GM19468 (cell line): ENCODE data around the gene MPDU1.
"Not testable (repeated sequence)": the region's sequence is repeated elsewhere in the genome, so short reads cannot be mapped to it uniquely, and the experiment has no call there.

ENCODE experiments used
- ATAC-seq: cut with Tn5 transposase; IDR thresholded peaks from one replicate; pipeline ENCODE4 v1.9.1; 2021; ENCODE audit warnings: mild to moderate bottlenecking, moderate library complexity, moderate number of reproducible peaks; ENCODE audit not compliant: unreplicated experiment; ENCODE audit errors: extremely low read depth

Gene MPDU1

DNA sequence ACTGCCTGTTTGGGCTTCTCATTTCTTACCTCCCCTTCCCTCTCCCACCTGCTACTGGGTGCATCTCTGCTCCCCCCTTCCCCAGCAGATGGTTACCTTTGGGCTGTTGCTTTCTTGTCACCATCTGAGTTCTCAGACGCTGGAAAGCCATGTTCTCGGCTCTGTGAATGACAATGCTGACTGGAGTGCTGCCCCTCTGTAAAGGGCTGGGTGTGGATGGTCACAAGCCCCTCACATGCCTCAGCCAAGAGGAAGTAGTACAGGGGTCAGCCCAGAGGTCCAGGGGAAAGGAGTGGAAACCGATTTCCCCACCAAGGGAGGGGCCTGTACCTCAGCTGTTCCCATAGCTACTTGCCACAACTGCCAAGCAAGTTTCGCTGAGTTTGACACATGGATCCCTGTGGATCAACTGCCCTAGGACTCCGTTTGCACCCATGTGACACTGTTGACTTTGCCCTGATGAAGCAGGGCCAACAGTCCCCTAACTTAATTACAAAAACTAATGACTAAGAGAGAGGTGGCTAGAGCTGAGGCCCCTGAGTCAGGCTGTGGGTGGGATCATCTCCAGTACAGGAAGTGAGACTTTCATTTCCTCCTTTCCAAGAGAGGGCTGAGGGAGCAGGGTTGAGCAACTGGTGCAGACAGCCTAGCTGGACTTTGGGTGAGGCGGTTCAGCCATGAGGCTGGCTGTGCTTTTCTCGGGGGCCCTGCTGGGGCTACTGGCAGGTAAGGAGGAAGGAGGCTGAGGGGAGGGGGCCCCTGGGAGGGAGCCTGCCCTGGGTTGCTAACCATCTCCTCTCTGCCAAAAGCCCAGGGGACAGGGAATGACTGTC lies 4.4 kb upstream of the MPDU1 start, which contains the start of gene CD68:
Gene CD68 (plus strand): TSS at position 638 of the 833 bp plus-strand sequence. CDS start 40 bp downstream, at position 678.
- peak; percentile 42 for ATAC-seq

DNA sequence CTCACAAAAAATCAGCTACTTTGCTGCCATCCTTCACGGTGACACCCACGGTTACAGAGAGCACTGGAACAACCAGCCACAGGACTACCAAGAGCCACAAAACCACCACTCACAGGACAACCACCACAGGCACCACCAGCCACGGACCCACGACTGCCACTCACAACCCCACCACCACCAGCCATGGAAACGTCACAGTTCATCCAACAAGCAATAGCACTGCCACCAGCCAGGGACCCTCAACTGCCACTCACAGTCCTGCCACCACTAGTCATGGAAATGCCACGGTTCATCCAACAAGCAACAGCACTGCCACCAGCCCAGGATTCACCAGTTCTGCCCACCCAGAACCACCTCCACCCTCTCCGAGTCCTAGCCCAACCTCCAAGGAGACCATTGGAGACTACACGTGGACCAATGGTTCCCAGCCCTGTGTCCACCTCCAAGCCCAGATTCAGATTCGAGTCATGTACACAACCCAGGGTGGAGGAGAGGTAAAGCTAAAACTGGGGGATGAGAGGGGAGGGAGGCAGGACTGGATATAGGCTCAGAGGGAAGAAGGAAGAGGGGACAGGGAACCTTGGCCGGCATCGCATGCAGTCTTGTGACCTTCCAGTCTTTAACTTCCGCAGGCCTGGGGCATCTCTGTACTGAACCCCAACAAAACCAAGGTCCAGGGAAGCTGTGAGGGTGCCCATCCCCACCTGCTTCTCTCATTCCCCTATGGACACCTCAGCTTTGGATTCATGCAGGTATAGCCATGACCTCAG lies 3.6 kb upstream of the MPDU1 start:
- no peak for ATAC-seq

DNA sequence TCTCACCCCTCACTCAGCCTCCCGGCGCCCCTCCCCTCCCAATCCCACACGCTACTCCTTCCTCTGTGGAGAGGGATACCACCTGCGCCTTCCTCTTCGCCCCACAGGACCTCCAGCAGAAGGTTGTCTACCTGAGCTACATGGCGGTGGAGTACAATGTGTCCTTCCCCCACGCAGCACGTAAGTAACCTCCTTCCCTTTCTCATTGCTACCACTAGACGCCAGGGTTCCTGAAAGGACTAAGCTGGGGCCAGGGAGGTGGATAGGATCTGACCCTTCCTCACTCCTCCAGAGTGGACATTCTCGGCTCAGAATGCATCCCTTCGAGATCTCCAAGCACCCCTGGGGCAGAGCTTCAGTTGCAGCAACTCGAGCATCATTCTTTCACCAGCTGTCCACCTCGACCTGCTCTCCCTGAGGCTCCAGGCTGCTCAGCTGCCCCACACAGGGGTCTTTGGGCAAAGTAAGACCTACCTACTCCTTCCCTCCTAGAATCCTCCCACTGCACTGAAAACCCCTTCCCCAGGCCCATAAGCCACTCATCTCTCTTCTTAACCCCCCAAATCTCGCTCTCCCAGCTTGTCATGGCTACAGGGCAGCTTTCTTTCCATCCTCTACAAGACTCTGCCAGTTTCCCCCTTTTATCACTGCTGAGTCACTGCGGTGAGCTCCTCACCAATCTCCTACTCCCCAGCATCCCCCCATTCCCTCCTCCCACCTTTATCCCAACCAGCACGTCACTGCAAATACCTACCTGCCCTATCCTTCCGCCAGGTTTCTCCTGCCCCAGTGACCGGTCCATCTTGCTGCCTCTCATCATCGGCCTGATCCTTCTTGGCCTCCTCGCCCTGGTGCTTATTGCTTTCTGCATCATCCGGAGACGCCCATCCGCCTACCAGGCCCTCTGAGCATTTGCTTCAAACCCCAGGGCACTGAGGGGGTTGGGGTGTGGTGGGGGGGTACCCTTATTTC lies 2.8 kb upstream of the MPDU1 start:
- ATAC-seq: no peak

DNA sequence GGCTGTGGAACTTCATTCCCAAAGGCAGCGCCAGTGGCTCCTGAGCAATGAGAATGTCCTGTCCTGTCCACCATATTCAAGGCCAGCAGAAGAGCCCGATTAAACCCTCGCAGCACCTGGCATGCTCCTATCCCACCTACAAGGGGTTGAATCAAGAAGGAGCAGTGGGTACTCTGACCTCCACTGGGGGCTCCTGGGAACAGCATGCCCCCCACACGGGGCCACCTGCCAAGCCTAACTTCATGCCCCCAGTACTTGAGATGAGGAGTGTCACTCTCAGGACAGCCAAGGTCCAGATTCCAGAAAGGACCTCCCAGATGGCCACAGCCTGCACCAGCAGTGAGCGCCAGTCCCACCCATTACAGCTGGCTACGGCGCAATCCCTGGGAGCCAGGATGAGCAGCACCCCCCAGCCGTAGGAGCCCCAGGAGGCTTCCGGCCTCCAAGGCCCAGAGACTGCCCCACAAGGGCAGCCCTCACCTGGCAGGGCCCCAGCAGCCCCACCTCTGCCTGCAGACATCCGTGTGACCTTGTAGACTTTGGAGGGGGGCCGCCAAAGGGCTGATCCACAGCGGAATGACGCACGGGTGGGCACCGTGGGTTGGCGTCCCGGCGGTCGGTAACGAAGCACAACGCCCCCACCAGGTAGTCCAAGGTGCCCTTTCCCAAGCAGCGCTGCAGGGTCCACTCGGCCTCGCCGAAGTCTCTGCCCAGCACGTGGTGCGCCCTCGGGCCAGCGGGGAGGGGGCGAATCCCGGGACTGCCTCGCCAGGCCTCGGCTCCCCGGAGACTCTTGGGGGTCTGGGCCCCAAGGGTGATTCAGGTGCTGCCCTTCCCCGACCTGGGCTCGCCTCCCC lies 1.0 kb upstream of the MPDU1 start:
- ATAC-seq: no peak

DNA sequence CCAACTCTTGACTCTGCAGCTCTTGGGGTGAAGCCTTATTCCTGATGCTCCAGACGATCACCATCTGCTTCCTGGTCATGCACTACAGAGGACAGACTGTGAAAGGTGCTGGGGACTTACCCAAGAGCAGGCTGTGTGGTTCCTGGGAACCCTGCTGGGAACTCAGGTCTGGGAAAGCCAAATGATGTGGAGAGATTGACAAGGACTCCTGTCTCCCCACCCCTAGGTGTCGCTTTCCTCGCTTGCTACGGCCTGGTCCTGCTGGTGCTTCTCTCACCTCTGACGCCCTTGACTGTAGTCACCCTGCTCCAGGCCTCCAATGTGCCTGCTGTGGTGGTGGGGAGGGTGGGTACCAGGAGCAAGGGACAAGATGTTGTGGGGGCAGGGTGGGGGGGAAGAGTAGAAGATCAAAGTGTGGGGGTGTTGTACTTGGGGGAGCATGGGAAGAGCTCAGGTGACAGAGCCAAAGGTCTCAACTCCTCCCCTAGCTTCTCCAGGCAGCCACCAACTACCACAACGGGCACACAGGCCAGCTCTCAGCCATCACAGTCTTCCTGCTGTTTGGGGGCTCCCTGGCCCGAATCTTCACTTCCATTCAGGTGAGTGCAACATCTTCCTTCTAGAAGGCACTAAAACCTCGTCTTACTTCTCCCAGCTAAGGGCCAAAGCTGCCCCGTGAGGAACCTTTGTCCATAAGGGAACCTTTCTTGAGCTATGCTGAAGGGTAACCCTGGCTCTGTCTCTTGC lies 3.2 kb downstream of the MPDU1 start:
- ATAC-seq: no peak

DNA sequence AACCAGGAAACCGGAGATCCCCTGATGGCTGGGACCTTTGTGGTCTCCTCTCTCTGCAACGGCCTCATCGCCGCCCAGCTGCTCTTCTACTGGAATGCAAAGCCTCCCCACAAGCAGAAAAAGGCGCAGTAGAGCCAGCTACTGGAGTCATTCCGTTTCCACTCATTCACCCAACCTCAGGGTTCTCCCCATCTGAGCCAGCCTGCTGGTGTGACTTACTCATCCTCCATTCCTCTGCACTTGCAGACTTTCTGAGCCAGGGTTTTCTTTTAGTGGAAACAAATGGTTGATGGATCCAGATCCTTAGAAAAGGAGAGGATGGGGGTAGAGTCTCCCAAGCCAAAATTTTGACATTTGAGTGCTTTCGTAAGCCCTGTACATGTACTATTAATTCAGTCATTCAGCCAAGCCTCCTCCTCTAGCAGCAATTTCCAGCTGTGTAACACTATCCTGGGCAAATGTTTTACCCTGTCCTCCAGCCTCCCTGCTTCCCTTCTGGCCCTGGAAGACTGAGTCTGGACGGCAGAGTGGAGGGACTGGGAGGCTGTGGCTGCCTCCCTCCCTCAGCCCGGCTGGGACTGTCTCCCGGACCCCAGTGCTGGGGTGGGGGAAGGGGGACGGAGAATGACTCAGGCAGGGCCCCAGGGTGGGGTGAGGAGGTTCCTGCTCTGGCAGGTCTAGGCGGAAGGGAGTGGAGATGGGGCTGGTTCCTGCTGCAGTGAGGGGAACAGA lies 3.9 kb downstream of the MPDU1 start:
- ATAC-seq: no peak

DNA sequence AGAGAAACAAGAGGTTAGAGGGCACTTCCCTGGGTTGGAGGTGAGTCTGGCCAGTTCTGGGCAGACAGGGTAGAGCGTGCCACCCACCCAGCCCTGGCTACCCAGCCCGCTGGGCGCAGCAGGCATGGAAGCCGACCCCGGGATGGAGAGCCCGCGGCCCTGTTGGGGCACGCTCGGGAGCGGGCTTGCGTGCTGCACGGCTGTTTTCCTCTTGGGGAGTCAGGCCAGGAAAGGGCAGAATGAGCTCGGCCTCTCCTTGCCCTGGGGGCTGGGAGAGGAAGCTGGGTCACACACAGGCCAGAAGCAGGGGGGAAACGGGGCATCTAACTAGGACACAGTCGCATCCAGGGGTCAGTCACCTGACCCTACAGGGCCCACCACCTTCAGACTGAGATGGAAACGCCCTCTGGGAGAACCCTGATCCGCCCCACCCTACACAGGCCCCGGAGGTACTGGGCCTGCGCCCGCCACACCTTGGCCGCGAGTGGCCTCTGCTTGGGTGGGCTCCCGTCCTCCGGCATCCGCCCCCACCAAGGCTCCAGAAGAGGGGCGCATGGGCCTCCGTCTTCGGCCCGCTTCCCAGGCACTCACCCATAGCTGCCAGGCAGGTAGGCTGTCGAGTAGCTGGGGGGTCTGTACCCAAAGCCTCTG lies 5.0 kb downstream of the MPDU1 start:
- no peak for ATAC-seq

DNA sequence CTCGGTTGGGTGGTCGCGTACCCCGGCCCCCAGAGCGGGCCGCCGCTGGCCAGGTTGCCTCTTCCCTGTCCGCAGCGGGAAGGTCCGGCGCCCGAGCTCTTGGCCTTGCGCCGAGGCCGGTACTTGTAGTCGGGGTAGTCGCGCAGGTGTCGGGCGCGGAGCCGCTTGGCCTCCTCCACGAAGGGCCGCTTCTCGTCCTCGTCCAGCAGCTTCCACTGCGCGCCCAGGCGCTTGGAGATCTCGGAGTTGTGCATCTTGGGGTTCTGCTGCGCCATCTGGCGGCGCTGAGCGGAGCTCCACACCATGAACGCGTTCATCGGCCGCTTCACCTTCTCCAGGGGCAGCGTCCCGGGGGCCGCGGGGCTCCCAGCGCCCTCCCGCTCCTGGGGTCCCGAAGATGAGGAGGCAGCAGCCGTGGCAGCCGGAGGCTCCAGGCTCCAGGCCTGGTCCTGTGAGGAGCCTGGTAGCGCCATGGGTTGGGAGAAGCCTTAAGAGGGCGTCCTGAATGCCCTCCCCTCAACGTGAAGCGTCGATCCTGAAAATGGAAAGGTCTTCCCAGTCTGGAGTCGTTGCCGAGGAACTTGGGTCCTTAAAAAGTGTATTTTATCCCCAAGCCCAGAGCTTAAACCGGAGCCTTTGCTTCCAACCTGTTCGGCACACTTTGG lies 5.7 kb downstream of the MPDU1 start:
- no peak for ATAC-seq

DNA sequence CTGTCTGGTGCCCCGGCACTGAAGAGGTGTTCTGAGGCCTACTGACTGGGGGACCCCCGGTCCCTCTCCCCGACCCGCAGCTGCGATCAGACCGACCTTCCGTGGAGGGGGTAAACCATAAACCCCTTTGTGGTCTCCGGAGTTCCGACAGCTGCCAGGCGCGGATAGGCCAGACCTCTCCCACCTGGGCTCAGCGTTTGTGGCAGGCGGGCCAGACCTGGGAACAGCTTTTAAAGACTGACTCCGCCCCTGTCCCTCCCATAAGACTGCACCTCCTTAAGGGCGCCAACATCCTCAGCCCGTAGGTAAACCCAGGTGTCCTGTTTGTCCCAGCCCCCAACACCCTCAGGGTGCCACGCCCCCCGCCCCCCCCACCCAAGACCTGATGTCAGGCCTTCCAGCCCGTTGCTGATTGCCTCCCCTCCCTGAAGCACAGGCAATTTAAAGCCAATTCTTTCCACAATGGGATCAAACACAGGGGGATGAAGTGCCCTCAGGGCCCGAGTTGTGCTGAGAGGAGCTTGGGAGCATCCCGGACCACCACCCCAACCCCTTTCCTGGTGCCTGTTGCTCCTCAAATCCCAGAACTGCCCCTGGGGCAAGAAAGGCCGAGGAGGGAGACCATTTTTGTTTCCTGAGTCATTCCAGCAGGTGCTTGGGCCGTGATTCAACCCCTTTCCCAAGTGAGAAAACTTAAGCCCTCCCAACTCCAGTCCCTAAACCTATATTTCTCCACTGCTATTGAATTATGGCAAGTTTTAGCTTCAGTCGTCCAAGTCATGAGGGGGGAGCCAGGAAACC lies 6.4 kb downstream of the MPDU1 start, which contains the start of gene SOX15:
Gene SOX15 (minus strand): TSS at position 204 of the 801 bp plus-strand sequence. CDS start 418 bp downstream, outside the sequence.
- no peak for ATAC-seq

DNA sequence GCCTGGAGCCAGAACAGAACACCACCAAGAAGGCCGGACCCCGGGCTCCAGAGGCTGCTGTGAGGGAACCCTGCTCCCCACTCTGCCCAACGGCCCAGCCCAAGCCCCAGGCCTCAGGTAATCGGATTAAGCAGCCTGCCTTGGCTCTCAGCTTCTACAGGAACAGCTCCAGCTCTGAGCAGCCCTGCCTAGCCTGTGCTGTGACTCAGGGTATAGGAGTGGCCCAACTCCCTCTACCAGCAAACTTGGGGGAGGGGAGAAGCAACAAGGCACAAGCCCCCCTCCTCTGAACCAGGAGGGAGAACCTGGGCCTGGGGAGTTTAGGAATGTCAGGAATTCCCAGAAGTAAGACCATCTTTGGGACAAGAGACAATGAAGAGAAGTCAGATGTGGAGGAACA lies 7.1 kb downstream of the MPDU1 start:
- ATAC-seq: no peak

DNA sequence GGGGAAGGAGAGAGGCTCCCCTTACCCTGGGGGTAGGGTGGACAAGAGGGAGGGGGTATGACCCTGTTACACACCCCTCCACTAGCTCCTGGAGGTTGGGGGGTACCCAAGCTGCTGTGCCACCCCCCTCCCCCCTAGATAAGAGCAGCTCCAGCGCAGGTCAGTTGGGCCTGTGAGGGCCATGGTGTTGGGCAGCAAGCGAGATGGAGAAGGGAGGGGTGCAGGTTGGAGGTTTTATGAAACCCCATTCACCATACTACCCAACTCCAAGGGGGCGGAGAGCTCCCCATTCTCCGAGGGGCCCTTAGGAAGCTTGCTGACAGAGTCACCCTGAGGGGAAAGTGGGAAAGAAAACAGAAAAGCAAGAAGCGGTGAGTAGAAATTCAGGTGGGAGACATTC lies 7.9 kb downstream of the MPDU1 start:
- ATAC-seq: no peak

DNA sequence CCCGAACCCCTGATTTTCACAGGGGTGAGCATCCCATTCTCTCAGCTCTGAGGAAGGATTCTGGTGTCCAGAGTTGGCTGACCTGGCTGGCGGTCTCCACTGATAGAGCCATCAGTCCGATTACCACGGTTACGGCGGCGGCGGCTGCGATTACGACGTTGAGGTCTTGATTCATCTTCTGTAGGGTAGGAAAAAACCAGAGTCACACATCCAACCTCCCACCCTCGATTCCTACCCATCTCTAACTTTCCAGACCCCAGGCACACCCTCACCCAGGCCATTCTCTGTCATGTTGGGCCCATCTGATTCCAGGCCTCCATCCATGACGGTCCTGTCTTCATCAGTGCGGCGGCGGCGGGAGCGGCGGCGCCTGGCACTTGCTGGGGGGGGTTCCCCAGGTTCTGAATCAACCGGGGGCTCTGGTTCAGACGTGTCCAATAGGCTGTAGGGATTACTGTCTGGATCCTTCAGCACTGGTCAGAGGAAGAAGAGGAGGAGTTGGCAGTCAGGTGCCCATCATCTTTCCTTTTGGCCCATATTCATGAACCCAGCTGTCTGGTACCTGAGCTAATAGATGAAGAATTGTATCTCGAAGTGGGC lies 8.9 kb downstream of the MPDU1 start:
- no peak for ATAC-seq

DNA sequence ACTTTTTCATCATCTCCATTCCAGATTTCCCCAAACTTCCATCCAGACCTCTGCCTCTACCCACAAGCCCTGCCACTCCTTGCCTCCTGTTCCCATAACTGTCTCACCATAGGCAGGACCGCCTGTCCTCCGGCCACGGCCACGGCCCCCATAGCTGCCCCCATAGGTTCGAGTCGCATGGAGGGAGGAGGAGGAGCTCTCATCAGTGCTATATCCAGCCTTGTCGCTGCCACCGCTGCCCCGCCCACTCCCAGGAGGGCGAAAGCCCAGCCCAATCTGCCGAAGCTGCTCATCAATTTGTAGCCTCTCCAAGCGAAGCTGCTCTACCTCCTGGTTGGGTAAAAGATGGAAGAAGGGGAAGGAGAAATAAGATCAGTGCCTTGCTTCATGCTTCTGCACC lies 9.6 kb downstream of the MPDU1 start:
- ATAC-seq: no peak

DNA sequence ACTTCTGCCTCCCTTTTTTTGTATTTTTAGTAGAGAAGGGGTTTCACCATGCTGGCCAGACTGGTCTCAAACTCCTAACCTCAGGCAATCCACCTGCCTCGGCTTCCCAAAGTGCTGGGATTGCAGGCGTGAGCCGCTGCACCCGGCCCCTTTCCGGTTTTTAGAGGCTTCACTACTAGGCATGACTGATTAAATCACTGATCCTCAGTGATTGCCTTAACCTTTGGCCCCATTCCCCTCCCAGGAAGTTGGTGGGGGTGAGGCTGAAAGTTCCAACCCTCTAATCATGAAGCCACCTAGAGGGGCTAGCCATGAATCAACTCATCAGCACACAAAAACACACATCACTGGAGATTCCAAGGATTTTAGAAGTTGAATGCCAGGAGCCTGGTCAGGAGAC lies 13.9 kb downstream of the MPDU1 start:
- not testable (repeated sequence) for ATAC-seq

DNA sequence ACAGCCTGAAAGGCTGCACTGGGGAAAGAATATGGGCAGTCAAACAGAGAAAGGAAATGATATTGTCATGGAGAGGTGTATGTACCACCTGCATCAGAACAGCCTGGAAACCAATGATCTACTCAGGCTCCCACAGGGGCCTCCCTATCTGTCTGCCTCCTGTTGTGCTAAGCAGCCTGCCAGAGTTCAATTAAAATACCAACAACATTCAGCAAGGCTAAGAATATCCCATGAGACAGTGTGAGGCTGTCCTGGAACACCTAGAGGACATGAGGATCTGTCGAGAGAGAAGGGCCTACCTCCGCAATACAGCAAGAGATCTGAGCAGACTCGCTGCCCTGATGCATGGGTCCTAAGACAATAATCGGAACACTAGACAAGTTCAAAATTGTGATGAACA lies 22.6 kb downstream of the MPDU1 start:
- ATAC-seq: no peak

DNA sequence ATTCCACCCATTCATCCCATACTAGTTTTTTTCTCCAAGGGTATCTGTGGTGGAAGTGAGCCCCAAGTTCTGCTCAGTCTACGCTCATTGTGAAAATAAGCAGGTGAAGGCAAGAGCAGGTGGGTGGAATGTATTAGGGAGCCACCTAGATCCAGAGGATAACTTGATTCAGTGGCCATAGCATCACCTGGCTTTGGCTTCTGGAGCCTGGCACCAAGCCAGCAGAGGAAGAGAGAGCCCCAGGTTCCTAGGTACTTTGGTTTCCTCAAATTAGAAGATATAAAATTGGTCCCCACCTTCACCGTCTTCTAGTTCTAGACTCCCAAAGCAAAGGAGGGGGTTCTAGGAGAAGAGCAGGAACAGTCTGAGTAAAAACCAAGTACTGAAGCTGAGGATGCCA lies 27.0 kb downstream of the MPDU1 start:
- no peak for ATAC-seq
